ENCODE measurements around the gene PIGU. TPM values are rescaled to one million over a fixed set of nuclear protein-coding genes. Genes with fewer than 3 reads are reported as not detected.
A peak's percentile ranks its signal among the peaks of the same experiment; 100 is the strongest.

Gene PIGU
- total and polyA plus RNA-seq, 2 of the 13 experiments (the other 11 are each of a cell fraction or from before 2014, with no cell fraction given) = 45.5 to 231 TPM

DNA sequence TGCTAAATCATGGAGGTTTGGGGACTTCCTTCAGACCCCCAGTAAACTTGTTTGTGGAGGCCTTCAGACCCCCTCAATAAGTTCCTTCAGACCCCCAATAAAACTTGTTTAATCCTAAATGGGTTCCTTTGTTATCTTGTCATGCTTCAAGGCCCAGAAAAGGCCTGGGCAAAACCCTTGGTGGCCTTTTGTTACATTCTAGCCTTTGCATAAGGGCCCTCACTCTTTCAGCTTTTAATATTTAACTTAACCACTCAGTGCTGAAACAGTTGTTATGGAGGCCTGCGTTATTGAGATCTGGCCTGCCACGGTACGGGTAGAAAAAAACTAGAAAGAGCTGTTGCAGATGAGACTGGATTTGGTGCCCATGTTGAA is 165.0 kb downstream of the PIGU start (continued):
- no peak for TF ChIP-seq ZNF652 (CRISPR knock-in tag; IDR thresholded peaks at IDR 0.05; ENCODE audit: borderline replicate concordance, low read depth)
- TF ChIP-seq KDM3A (CRISPR knock-in tag; IDR thresholded peaks at IDR 0.05; ENCODE audit: low read depth) = no peak
- TF ChIP-seq CENPX (CRISPR knock-in tag; IDR thresholded peaks at IDR 0.05) = no peak
- no peak for TF ChIP-seq ZNF761 (CRISPR knock-in tag; conservative IDR thresholded peaks at IDR 0.05)
- TF ChIP-seq, protein P1, sequence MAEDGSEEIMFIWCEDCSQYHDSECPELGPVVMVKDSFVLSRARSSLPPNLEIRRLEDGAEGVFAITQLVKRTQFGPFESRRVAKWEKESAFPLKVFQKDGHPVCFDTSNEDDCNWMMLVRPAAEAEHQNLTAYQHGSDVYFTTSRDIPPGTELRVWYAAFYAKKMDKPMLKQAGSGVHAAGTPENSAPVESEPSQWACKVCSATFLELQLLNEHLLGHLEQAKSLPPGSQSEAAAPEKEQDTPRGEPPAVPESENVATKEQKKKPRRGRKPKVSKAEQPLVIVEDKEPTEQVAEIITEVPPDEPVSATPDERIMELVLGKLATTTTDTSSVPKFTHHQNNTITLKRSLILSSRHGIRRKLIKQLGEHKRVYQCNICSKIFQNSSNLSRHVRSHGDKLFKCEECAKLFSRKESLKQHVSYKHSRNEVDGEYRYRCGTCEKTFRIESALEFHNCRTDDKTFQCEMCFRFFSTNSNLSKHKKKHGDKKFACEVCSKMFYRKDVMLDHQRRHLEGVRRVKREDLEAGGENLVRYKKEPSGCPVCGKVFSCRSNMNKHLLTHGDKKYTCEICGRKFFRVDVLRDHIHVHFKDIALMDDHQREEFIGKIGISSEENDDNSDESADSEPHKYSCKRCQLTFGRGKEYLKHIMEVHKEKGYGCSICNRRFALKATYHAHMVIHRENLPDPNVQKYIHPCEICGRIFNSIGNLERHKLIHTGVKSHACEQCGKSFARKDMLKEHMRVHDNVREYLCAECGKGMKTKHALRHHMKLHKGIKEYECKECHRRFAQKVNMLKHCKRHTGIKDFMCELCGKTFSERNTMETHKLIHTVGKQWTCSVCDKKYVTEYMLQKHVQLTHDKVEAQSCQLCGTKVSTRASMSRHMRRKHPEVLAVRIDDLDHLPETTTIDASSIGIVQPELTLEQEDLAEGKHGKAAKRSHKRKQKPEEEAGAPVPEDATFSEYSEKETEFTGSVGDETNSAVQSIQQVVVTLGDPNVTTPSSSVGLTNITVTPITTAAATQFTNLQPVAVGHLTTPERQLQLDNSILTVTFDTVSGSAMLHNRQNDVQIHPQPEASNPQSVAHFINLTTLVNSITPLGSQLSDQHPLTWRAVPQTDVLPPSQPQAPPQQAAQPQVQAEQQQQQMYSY (CRISPR knock-in tag; IDR thresholded peaks at IDR 0.05) = no peak
- no peak for TF ChIP-seq ZNF484 (CRISPR knock-in tag; IDR thresholded peaks at IDR 0.05; ENCODE audit: borderline replicate concordance, low read depth)
- TF ChIP-seq MED8 (CRISPR knock-in tag; IDR thresholded peaks at IDR 0.05; ENCODE audit: insufficient replicate concordance) = no peak
- TF ChIP-seq IKZF4 (CRISPR knock-in tag; IDR thresholded peaks at IDR 0.05; ENCODE audit: borderline replicate concordance, low read depth, not compliant biosample characterization) = no peak
- no peak for TF ChIP-seq ZNF878 (CRISPR knock-in tag; IDR thresholded peaks at IDR 0.05)
- no peak for TF ChIP-seq PAX8 (CRISPR knock-in tag; IDR thresholded peaks at IDR 0.05; ENCODE audit: borderline replicate concordance)
- TF ChIP-seq SOX5 (CRISPR knock-in tag; IDR thresholded peaks at IDR 0.05; ENCODE audit: borderline replicate concordance) = peak; percentile 36; the same call in 1 of the 2 replicates
- no peak for TF ChIP-seq ZNF3 (CRISPR knock-in tag; IDR thresholded peaks at IDR 0.05)
- TF ChIP-seq ZFYVE20 (CRISPR knock-in tag; IDR thresholded peaks at IDR 0.05; ENCODE audit: borderline replicate concordance, low read depth) = no peak
- TF ChIP-seq ZSCAN29 (CRISPR knock-in tag; conservative IDR thresholded peaks at IDR 0.05) = no peak
- TF ChIP-seq TFDP1 (CRISPR knock-in tag; IDR thresholded peaks at IDR 0.05; ENCODE audit: borderline replicate concordance) = no peak
- TF ChIP-seq ASH2L (IDR thresholded peaks at IDR 0.05; ENCODE audit: insufficient read length, low read depth, low read length) = no peak
- no peak for TF ChIP-seq RERE (CRISPR knock-in tag; IDR thresholded peaks at IDR 0.05; ENCODE audit: low read depth)
- no peak for TF ChIP-seq MAFF (IDR thresholded peaks at IDR 0.05; ENCODE audit: low read depth, low read length)
- no peak for TF ChIP-seq ZNF782 (CRISPR knock-in tag; IDR thresholded peaks at IDR 0.05; ENCODE audit: borderline replicate concordance)
- no peak for TF ChIP-seq ZFAT (CRISPR knock-in tag; conservative IDR thresholded peaks at IDR 0.05)
- TF ChIP-seq ARHGAP35 (CRISPR knock-in tag; IDR thresholded peaks at IDR 0.05; ENCODE audit: borderline replicate concordance) = no peak
